Vagina (tissue), 2 donors: ENCODE results near the gene COX5A.

Source experiments
- POLR2AphosphoS5 ChIP-seq, 2 donors: sonication (generic); formaldehyde crosslinking; IDR thresholded peaks; one replicate each; pipeline ENCODE4 v1.9.0; 2017; ENCODE audit warnings: antibody characterized with exemption in 2 of 2, mild to moderate bottlenecking in 2 of 2, low read depth in 1 of 2; ENCODE audit not compliant: insufficient read depth in 1 of 2
- TF ChIP-seq, protein P1 (sequence below), 3 experiments: fragments of 450-650 bp in 2 of 3; fragments of 200-600 bp in 1 of 3; sonication (generic) in 1 of 3; IDR thresholded peaks; one replicate each; pipeline ENCODE4 v1.5.1; 2017 to 2019; ENCODE audit warnings: antibody characterized with exemption in 3 of 3, mild to moderate bottlenecking in 2 of 3, moderate library complexity in 2 of 3

DNA sequence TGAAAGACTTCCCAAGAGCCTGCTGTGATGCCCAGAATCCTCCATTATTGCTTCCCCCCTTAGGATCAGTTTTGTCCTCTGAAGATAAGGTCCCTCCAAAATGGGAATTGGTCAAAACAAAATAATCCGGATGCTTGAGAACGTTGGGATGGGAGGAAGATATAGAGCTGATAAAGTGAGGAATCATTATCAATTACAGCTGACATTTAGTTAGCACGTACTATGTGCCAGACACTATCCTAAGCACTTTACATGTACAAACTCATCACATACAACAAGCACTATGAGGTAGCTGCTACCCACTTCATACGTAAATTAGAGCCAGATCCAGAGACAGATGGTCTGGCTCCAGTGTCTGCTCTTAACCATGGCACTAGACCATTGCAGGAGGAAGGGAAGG lies 25.3 kb upstream of the COX5A start:
- TF ChIP-seq, protein P1, sequence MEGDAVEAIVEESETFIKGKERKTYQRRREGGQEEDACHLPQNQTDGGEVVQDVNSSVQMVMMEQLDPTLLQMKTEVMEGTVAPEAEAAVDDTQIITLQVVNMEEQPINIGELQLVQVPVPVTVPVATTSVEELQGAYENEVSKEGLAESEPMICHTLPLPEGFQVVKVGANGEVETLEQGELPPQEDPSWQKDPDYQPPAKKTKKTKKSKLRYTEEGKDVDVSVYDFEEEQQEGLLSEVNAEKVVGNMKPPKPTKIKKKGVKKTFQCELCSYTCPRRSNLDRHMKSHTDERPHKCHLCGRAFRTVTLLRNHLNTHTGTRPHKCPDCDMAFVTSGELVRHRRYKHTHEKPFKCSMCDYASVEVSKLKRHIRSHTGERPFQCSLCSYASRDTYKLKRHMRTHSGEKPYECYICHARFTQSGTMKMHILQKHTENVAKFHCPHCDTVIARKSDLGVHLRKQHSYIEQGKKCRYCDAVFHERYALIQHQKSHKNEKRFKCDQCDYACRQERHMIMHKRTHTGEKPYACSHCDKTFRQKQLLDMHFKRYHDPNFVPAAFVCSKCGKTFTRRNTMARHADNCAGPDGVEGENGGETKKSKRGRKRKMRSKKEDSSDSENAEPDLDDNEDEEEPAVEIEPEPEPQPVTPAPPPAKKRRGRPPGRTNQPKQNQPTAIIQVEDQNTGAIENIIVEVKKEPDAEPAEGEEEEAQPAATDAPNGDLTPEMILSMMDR (IDR thresholded peaks at IDR 0.05): no peak
- TF ChIP-seq POLR2AphosphoS5 (IDR thresholded peaks at IDR 0.05; ENCODE audit: insufficient read depth in 1 of 2, low read depth in 1 of 2): no peak
